HG02884 (cell line): ENCODE results near the gene MGAT5.

Source experiments
- ATAC-seq: cut with Tn5 transposase; IDR thresholded peaks from one replicate; pipeline ENCODE4 v1.9.1; 2021; ENCODE audit warnings: mild to moderate bottlenecking, moderate library complexity; ENCODE audit not compliant: unreplicated experiment

Gene MGAT5

GRCh38 chr2:134392442-134393074 lies 138.7 kb downstream of the MGAT5 start:
- ATAC-seq, result no peak

GRCh38 chr2:134393075-134393461 lies 139.2 kb downstream of the MGAT5 start:
- ATAC-seq, result no peak

DNA sequence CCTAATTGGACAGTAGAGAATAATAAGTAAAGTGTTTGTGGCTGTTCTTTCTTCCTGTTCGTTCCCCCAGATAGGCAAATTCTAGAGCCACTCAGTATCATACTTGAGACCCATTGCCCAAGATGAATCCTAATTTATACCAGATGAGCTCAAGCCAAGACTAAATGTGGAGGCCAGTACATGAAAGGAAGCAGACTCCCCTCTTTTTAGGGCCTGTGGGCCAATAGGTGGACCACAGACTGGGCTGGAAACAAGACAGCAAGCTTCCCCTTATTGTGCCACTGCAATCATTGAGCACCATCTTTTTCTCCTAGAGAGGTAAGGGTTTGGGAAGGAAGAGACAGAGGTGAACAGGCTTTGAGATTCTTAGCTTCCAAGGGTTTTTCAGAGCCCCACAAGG lies 141.9 kb downstream of the MGAT5 start:
- ATAC-seq, result no peak

- no peak for ATAC-seq
Measured at GRCh38 chr2:134396493-134396892, 142.6 kb downstream of the MGAT5 start.

- ATAC-seq, result no peak
Measured at GRCh38 chr2:134397146-134397896, 143.4 kb downstream of the MGAT5 start.

DNA sequence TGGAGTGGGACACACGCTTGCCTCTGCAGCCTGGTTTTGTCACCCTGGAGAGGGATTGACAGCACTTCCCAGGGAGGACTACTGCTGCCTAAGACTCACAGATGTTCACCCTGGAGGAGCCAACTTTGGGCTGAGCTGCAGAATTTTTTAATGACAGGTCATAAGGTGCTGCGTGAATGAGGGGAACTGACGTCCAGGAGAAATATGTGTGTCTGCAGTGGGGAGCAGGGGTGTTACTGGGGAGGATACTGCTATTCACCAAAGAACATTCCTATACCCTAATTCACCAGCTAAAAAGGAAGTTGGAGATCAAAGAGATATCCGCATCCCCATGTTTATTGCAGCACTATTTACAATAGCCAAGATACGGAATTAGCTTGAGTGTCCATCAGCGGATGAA lies 144.4 kb downstream of the MGAT5 start:
- no peak for ATAC-seq

GRCh38 chr2:134399096-134399495 lies 145.2 kb downstream of the MGAT5 start:
- ATAC-seq, result no peak

GRCh38 chr2:134401081-134401497 lies 147.2 kb downstream of the MGAT5 start:
- no peak for ATAC-seq

DNA sequence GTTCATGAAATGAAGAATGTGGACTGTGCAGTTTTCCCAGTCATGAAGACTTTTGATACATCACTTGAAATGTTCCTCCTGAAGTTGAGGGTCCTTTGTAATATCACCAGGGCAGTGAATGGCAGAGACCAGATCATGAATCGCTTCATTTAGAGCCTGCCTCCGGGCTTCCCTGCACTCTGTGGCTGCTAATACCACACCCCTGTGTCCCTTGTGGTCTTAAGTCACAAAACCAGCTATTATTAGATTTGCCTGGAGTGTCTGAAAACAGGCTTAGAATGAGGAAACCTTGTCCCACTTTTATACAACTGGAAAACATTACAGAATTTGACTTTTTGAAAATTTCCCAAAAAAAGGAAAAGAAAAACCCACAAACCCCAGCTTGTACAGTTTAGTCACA lies 147.9 kb downstream of the MGAT5 start:
- ATAC-seq, result no peak

GRCh38 chr2:134402410-134402809 lies 148.5 kb downstream of the MGAT5 start:
- ATAC-seq, result no peak

DNA sequence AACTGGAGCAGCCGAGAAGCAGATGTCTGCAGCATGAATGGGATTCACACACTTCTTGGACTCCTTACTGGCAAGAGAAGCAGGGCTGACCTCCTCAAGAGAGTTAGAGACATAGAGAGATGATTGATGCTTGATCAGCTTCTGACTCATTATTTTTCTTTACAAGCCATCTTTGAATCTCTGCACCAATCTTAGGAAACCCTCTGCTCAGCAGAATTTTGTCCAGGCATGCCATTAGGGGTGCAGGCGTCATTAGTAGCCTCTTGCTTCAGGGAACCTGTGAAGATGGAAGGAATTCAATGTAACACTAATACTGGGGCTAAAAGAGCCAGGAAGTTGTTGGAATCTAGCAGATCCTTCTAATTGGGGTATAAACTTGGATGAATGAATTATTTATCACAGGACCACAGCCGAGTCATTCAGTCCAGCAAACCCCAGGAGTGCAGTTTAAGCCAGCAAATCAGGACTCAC lies 151.8 kb downstream of the MGAT5 start:
- ATAC-seq, result no peak

DNA sequence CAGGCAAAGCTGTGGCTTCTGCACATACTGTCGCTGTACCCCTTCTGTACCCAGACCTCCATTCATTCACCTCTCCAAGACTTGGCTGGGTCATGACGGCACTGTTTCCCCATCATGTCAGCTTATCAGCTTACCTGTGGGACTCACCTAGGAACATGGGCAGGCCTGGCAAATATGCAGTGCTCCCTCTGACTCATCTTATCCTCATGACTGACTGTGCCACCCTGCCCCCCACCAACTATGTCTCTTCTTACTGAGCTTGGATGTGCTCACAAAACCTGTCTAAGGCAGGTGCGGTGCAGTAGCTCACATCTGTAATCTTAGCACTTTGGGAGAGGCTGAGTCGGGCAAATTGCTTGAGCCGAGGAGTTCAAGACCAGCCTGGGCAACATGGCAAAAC lies 152.4 kb downstream of the MGAT5 start:
- ATAC-seq, result no peak

- ATAC-seq, result no peak
Measured at GRCh38 chr2:134406736-134407135, 152.9 kb downstream of the MGAT5 start.

DNA sequence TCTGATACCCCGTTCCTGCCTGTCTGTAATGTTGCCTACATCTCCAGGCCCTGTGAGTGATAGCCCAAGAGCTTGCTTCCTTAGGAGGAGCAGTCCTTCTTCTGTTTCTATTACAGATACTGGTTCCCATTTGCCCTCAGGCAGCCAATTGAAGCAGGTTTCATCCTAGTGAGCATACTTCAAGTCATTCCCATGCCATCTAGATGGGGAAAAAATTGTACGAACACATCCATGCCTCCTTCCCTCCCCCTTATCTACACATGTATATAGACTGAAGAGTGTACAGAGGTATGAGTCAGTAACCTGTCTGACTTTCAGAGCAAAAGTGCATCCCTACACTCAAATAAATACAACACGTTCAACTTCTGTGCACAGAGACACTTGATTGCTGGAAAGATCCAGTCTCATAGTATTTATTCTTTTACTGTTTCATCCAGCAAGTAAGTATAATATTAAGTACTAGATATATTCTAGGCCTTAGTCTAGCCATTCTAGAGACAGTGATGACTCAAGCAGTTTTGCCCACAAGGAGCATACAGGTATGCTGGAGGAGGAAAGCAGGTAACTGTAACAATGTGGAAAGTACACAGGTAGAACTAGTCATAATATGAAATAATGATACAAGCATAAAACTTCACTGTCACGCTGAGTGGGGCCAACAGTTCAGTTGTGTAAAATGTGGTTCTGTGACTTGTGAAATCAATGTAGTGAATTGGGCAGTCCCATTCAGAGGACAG lies 153.4 kb downstream of the MGAT5 start:
- ATAC-seq, result no peak

DNA sequence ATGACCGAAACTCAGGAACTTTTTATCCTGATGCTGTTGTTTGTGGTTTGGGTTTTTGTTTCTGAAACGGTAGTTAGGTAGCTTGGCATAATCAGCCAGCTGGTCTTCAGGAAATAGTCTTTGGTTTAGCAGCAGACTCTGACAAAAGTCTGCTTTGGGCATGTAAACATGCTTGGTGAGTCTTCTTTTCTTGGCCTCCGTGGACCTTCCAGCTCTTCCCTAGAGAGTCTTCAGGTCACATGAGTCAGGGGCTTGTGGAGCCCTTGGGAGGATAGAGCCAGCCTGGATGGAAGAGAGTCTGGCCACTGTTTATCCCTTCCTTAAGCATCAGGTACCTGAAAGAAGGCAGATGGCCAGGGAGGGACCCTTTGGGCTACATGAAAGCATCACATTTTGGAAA lies 154.5 kb downstream of the MGAT5 start:
- no peak for ATAC-seq

DNA sequence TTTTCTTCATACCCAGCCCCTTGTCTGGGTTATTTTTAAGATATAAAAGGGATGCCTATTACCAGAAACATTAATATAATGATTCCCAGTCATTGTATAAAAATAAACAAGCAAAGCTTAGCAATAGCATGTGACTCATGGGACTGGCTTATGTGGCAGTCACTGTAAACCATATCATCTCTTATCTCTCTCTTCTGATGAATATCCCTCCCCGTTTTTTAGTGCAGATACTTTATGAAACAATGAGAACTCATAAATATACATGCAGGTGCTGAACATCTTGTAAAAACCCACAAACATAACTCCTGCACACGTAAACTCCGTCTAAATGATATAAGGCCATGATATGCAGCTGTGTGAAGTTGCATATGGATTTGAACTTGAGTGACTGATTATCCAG lies 154.9 kb downstream of the MGAT5 start:
- ATAC-seq, result no peak

- no peak for ATAC-seq
Measured at GRCh38 chr2:134410006-134410405, 156.1 kb downstream of the MGAT5 start.

DNA sequence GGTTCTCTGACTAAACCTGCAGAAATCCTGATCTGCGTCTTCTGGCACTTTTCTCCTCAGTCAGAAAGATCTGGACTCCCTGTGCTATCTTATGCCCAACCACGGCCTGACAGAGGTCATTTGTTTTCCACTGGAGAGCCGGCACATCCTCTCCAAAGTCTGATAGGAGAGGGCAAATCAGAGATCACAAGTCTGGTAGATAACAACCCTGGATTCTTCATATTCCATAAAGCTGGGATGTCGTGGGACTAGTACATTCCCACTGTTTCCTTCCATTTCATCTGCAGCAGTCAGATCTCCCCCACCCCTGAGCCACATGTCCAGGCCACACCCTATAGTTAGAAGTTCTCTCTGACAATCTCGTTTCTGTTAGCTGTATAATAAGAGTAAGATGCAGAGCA lies 157.0 kb downstream of the MGAT5 start:
- no peak for ATAC-seq

GRCh38 chr2:134411279-134411827 lies 157.5 kb downstream of the MGAT5 start:
- no peak for ATAC-seq

DNA sequence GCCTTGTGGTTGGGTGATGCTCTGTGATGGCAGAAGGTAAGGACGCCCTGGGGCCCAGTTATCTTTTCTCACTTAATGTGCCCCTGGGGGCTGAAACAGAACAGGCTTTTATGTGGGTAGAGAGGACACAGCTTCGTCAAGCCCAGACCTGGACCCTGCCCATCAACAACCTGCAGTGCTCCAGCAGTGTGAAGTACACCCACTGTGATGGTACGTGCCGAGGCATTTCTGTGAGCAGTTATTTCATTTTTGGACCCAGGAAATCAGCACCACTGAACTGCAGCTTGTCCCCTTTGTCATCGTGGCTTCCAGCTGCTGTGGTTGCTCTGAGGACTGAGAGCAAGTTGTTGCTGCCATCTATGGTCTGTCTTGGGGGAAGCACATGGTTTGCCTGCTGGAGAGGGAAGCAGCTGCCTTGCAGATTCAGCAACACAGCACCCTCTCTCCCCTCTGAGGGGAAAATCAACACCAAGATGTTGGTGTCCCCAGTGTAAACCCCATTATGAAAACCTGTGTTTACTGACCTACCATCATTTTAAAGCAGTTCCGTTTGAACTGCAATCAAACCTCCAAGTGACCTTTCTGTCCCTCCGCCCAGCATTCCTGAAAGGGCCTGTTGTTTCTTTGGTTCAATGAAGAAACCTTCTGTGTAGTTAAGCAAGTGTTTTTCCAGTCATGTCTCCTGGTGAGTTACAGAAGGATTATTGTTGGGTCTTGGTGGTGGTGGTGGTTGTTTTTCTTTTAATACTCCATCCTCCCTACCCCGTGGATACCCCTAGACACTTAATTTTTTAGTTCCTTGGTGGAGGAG lies 158.2 kb downstream of the MGAT5 start:
- peak; percentile 92 for ATAC-seq

DNA sequence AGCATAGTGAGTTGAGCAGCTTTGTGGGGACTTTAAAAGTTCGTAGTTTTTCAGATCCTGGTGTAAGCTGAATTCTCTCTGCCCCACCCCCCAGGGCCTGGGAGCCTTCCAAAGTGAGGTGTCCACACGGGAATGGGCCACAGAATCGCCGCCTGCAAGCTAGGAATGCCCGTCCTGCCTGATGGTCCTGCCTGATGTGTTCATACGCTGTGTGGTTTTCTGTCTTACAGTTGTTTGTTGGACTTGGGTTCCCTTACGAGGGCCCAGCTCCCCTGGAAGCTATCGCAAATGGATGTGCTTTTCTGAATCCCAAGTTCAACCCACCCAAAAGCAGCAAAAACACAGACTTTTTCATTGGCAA lies 158.7 kb downstream of the MGAT5 start:
- ATAC-seq, result no peak
